HepG2 (cell line): Measurements from ENCODE around the gene ENTPD7.

Experiments
- ATF3 ChIP-seq: sonication (generic); formaldehyde crosslinking; IDR thresholded peaks from 2 replicates; pipeline ENCODE4 v1.4.0; 2020; ENCODE audit warnings: missing genetic modification reagents
- ATF6 ChIP-seq: sonication (generic); formaldehyde crosslinking; conservative IDR thresholded peaks from 2 replicates; pipeline ENCODE4 v1.4.0; 2020; ENCODE audit warnings: missing genetic modification reagents
- ELF1 ChIP-seq: sonication (generic); formaldehyde crosslinking; IDR thresholded peaks from 2 replicates; pipeline ENCODE4 v1.4.0; 2020; ENCODE audit warnings: missing genetic modification reagents
- FOSL2 ChIP-seq: sonication (generic); formaldehyde crosslinking; IDR thresholded peaks from 2 replicates; pipeline ENCODE4 v1.4.0; 2020; ENCODE audit warnings: missing genetic modification reagents
- KDM1A ChIP-seq: IDR thresholded peaks from 2 replicates; pipeline ENCODE4 v1.6.1; 2016; ENCODE audit warnings: missing compliant biosample characterization
- SNAI1 ChIP-seq: sonication (generic); formaldehyde crosslinking; IDR thresholded peaks from 2 replicates; pipeline ENCODE4 v1.5.0; 2020; ENCODE audit warnings: mild to moderate bottlenecking, missing genetic modification reagents, borderline replicate concordance
- ZBTB7A ChIP-seq: sonication (generic); formaldehyde crosslinking; IDR thresholded peaks from 2 replicates; pipeline ENCODE4 v1.8.0; 2022; ENCODE audit warnings: mild to moderate bottlenecking, missing genetic modification reagents

- TF ChIP-seq ELF1 (CRISPR knock-in tag) (no peak), FOSL2 (CRISPR knock-in tag) (no peak), ATF6 (CRISPR knock-in tag) (no peak), ZBTB7A (no peak), KDM1A (CRISPR knock-in tag) (no peak), SNAI1 (CRISPR knock-in tag) (no peak), ATF3 (CRISPR knock-in tag) (no peak)
These were observed 55.1 kb downstream of the ENTPD7 start for GRCh38 chr10:99714446-99714845.
